HUDEP-2 (cell line): ENCODE results near the gene PRSS8.
"Not testable (repeated sequence)": the region's sequence is repeated elsewhere in the genome, so short reads cannot be mapped to it uniquely, and the experiment has no call there.

Source experiments
- DNase-seq, 76 experiments: peaks; one replicate each; lab custom pipeline; 2025; ENCODE audit not compliant: unreplicated experiment in 76 of 76; lab: John Stamatoyannopoulos, UW

PRSS8 gene

GRCh38 chr16:31108035-31108793 is 27.3 kb downstream of the PRSS8 start, which contains the start of gene BCKDK:
TSS of gene BCKDK (plus strand) at chr16:31108386. CDS start at chr16:31109224, 838 bp downstream.
- DNase-seq = peak in 60 of 76 experiments; percentile 5 to 77 (median 58)

- no peak for DNase-seq
Measured at GRCh38 chr16:31107465-31107867, 28.1 kb downstream of the PRSS8 start.

DNA sequence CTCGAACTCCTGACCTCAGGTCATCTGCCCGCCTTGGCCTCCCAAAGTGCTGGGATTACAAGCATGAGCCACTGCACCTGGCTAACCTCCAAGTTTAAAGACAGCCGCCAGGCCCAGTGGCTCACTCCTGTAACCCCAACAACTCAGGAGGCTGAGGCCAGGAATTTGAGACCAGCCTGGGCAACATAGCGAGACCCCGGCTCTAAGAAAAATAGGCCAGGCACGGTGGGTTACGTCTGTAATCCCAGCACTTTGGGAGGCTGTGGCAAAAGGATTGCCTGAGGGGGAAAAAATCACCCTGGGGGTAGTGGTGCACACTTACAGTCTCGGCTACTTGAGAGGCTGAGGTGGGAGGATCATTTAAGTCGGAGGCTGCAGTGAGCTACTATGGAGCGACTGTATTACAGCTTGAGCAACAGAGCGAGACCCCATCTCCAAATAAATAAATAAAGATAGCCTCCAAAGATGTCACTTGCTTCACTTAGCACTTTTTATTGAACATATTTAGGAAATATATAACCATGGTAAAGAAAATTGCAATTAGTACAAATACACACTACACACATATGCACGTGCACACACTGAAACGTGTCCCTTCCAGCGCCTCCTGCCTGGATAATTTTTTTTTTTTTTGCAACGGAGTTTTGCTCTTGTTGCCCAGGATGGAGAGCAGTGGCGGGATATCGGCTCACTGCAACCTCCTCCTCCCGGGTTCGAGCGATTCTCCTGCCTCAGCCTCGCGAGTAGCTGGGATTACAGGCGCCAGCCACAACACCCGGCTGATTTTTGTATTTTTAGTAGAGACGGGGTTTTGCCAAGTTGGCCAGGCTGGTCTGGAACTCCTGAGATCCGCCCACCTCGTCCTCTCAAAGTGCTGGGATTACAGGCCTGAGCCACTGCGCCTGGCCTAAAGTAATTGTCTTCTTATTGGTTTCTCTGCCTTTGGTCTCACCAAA is 28.7 kb downstream of the PRSS8 start:
- DNase-seq = no peak

- peak in 67 of 76 experiments; percentile 33 to 88 (median 74) for DNase-seq
Measured at GRCh38 chr16:31105677-31106213, 29.8 kb downstream of the PRSS8 start.

DNA sequence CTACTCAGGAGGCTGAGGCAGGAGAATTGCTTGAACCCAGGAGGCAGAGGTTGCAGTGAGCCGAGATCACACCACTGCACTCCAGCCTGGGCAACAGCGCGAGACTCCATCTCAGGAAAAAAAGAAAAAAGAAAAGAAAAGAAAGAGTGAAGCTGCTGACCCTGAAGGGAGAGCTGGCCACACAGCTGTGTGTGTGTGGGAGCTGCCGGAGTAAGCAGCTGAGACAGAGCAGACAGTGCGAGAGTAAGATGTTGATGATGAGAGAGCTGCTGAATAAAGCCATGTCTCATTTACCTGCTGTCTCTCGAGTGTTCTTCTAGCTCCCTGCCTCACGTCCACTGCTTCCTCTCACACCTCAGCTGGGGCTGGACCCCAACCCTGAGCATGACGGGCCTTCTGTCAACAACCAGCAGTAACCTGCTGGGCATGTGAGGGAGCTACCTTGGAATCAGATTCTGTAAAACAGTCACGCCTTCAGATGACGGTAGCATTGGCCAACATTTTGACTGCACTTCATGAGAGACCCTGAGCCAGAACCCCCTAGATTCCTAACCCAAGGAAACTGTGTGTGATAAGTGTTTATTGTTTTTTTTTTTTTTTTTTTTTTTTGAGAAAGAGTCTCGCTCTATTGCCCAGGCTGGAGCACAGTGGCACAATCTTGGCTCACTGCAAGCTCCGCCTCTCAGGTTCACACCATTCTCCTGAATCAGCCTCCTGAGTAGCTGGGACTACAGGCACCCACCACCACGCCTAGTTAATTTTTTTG is 34.5 kb downstream of the PRSS8 start:
- DNase-seq = not testable (repeated sequence)

GRCh38 chr16:31099860-31100638 is 35.5 kb downstream of the PRSS8 start:
- DNase-seq = no peak

- DNase-seq = peak in 74 of 76 experiments; percentile 61 to 96 (median 91)
Measured at GRCh38 chr16:31094424-31095120, 41.0 kb downstream of the PRSS8 start, which contains the start of gene VKORC1. TSS of gene VKORC1 (minus strand) at chr16:31094797. CDS start at chr16:31094729, 68 bp downstream.

- no peak for DNase-seq
Measured at GRCh38 chr16:31094088-31094423, 41.5 kb downstream of the PRSS8 start.

DNA sequence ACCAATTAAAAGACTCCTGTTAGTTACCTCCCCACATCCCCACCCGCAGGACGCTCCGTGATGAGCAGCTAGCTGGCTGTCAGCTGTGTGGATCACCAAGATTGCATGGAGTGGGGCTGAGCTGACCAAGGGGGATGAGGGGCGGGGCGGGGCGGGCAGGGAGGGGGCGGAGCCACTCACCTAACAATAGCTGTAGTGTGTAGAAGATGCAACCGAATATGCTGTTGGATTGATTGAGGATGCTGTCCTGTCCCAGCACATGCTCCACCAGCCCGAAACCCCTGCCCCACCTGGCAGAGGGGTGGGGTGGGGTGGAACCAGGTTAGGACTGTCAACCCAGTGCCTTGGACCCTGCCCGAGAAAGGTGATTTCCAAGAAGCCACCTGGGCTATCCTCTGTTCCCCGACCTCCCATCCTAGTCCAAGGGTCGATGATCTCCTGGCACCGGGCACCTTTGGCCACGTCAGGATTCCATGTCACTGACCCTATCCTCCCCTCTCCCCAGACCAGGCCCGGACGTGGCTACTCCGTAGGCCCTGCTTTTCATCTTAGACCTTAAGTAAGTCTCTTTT is 42.3 kb downstream of the PRSS8 start:
- peak in 51 of 76 experiments; percentile 4 to 63 (median 36) for DNase-seq

DNA sequence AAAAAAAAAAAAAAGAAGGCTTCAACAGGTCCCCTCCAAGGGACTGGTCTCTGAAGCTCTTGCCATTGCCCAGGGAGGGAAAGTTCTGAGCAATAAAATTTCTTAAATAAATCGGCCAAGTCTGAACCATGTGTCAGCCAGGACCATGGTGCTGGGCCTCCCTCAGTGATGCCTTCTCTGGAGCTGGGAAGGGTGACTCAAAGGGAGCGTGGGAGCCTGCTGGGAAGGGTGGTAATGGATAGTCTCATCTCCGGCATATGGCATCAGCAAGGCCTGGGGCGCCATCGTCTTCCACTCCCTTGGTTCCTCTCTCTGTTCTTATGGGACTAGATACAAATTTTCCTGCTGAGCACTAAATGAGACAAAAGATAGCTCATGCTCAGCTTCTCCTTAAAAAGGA is 43.2 kb downstream of the PRSS8 start:
- no peak for DNase-seq

GRCh38 chr16:31090540-31090939 is 45.0 kb downstream of the PRSS8 start:
- no peak for DNase-seq

DNA sequence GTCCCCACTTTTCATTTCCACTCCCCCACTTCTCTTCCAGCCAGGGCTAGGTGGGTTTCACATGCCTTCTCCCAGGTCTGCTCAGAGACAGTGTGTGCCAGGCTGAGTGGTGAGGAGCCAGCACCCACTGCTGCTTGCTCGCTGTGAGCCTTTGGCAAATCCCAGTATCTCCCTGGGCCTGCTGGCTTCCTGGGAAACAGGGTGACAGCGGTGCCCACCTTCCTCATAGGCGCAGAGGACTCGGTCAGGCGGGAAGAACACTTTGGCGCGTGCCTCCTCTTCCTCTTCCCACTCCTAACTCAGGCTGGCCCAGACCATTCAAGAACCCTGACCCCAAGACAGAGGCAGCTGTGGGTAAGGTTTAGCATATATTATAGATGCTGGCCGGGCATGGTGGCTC is 46.3 kb downstream of the PRSS8 start:
- no peak for DNase-seq

- DNase-seq = no peak
Measured at GRCh38 chr16:31088459-31089183, 46.9 kb downstream of the PRSS8 start, which contains the start of gene PRSS53. TSS of gene PRSS53 (minus strand) at chr16:31088943. CDS start at chr16:31088809, 134 bp downstream.

DNA sequence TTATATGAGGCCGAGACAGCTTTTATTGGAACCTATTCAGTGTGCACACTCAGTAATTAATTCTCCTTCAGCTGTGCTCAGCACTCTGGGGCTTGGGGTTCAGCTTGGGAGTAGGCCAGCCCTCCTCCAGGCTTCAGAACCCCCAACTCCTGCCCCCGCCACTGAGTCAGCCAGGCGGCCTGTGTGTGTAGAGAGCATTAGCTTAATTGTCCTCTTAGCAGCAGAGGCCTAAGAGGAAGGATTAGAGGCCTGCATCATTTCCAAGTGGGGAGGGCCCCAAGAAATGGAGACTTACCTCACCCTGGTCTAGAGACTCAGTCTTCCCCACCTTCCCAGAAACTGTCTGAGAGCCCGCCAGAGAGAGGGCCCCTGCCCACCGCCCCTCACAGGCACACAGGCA is 47.6 kb downstream of the PRSS8 start:
- DNase-seq = no peak

GRCh38 chr16:31087481-31087880 is 48.0 kb downstream of the PRSS8 start:
- no peak for DNase-seq

DNA sequence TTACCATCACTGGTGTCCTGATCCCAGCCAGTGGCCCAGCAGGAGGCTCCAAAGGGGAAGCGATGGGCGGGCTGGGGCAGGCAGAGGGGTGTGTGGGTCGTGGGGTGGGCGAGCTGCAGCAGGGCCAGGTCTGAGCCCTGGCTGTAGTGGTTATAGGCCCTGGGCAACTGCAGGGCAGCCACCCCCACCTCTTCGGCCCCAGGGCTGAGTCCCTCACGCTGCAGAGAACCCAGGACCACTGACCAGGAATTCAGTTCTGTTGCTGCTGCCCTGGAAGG is 49.0 kb downstream of the PRSS8 start:
- DNase-seq = no peak

DNA sequence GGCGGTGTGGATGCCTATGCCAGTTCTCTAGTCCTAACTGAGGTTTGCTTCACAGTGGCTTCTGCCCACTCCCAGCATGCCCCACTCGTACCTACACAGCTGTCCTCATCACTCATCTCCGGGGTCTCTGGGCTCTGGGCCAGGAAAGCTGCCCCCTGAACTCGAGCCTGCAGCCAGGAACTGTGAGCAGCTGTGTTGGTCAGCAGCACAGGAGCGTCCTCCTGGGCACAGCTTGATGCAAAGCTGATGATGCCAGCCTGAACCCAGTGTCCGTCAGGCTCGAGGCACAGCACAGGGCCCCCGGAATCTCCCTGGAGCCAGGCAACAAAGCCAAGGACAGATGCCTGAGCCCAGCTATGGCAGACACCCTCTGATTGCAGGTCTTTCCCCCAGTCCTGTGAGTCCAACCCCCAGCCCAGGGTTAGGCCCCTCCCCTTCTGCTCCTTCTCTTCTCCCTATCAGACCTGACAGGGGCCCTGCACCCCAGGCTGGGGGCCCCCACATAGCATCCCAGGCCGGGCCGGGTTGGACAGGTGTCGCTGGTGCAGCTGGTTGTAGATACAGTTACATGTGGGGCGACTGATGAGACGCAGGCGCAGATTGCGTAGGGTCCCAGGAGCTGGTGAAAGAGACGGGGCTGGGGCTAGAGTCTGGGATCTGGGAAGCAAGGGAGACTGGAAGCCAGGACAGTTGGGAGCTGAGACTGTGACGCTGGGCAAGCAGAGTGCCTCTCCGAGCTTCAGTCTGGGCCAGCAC is 49.5 kb downstream of the PRSS8 start:
- no peak for DNase-seq
